SH-SY5Y (cell line): ENCODE results near the gene CD79A.

Experiments used
- GATA2 ChIP-seq: IDR thresholded peaks from 2 replicates; pipeline ENCODE4 v1.6.1; 2011; ENCODE audit warnings: mild to moderate bottlenecking, low read depth, low read length
- GATA3 ChIP-seq: IDR thresholded peaks from 2 replicates; pipeline ENCODE4 v1.6.1; 2011; ENCODE audit warnings: low read depth, mild to moderate bottlenecking, low read length, moderate library complexity

The CD79A gene

GRCh38 chr19:41921577-41922576, 44.8 kb downstream of the CD79A start:
- TF ChIP-seq GATA3 = no peak
- no peak for TF ChIP-seq GATA2

GRCh38 chr19:41922585-41922984, 45.5 kb downstream of the CD79A start:
- TF ChIP-seq GATA2 = no peak

GRCh38 chr19:41923045-41923788, 46.1 kb downstream of the CD79A start:
- TF ChIP-seq GATA3 = no peak
- no peak for TF ChIP-seq GATA2

GRCh38 chr19:41924151-41925145, 47.4 kb downstream of the CD79A start:
- TF ChIP-seq GATA3 (no peak), GATA2 (no peak)

GRCh38 chr19:41925208-41926003, 48.3 kb downstream of the CD79A start:
- TF ChIP-seq GATA2 (no peak), GATA3 (no peak)

GRCh38 chr19:41926028-41926762, 49.1 kb downstream of the CD79A start:
- no peak for TF ChIP-seq GATA3
- TF ChIP-seq GATA2 = no peak

- TF ChIP-seq GATA2 (no peak; the same call in 1 of the 2 replicates), GATA3 (no peak)
These were observed 49.9 kb downstream of the CD79A start for GRCh38 chr19:41926763-41927496.

- TF ChIP-seq GATA2 = no peak
- TF ChIP-seq GATA3 = no peak
These were observed 50.6 kb downstream of the CD79A start for GRCh38 chr19:41927497-41928192.

- no peak for TF ChIP-seq GATA2
- TF ChIP-seq GATA3 = no peak
These were observed 51.2 kb downstream of the CD79A start, which contains the start of gene ERFL for GRCh38 chr19:41928221-41928683. Gene ERFL, minus strand, starts transcription at chr19:41928449. Its CDS starts 15,530 bp downstream, at chr19:41912919.

- TF ChIP-seq GATA2 (no peak), GATA3 (no peak)
These were observed 51.9 kb downstream of the CD79A start for GRCh38 chr19:41928754-41929535.

GRCh38 chr19:41929536-41930071, 52.5 kb downstream of the CD79A start:
- TF ChIP-seq GATA2 = no peak
- TF ChIP-seq GATA3 = no peak
